Bronchial epithelial cell (primary cell): ENCODE results near the gene DSG1. TPM values are rescaled to one million over a fixed set of nuclear protein-coding genes. Genes with fewer than 3 reads are reported as not detected.

Experiments used
- DNase-seq: peaks from one replicate; pipeline ENCODE4 v3.0.0-alpha.2; 2010; ENCODE audit warnings: low read depth
- FAIRE-seq: peaks from 2 replicates; lab custom pipeline; 2011; peaks lifted over from hg19 to GRCh38; lab: Jason Lieb, UNC
- H3K27me3 ChIP-seq: 2 replicates; pipeline ENCODE4 v1.5.1; 2011; ENCODE audit warnings: low read length; ENCODE audit not compliant: control insufficient read depth, insufficient read depth
- H3K36me3 ChIP-seq: 2 replicates; pipeline ENCODE4 v1.5.1; 2011; ENCODE audit warnings: low read length; ENCODE audit not compliant: control insufficient read depth, insufficient read depth
- H3K4me3 ChIP-seq: 2 replicates; pipeline ENCODE4 v1.5.1; 2011; ENCODE audit warnings: mild to moderate bottlenecking, low read depth, low read length, control low read depth
- CTCF ChIP-seq: IDR thresholded peaks from 2 replicates; pipeline ENCODE4 v1.5.1; 2011; ENCODE audit warnings: mild to moderate bottlenecking, moderate library complexity, low read length, control low read depth, inconsistent platforms; ENCODE audit not compliant: insufficient read depth, severe bottlenecking
- total RNA-seq: library from RNA; depleted of rRNA; stranded (reverse); fragments of >200 nt; gene quantifications from 2 replicates; pipeline ENCODE4 v1.2.1, GENCODE V29; 2014

DSG1 gene
- total RNA-seq, 1 donor from 2014 or later, result under 0.01 TPM

- DNase-seq, result no peak
- TF ChIP-seq CTCF, result no peak
- no peaks in the 10 kb centered on the region for H3K27me3 ChIP-seq
- FAIRE-seq, result no peak
- no peaks in the 10 kb centered on the region for H3K36me3 ChIP-seq
- no peak within 1 kb of the TSS for H3K4me3 ChIP-seq
Measured at GRCh38 chr18:31376477-31376876, 58.5 kb downstream of the DSG1 start, which contains the start of gene DSG4. Gene DSG4 (plus strand): TSS chr18:31376777. CDS start chr18:31376912, 135 bp downstream.

DNA sequence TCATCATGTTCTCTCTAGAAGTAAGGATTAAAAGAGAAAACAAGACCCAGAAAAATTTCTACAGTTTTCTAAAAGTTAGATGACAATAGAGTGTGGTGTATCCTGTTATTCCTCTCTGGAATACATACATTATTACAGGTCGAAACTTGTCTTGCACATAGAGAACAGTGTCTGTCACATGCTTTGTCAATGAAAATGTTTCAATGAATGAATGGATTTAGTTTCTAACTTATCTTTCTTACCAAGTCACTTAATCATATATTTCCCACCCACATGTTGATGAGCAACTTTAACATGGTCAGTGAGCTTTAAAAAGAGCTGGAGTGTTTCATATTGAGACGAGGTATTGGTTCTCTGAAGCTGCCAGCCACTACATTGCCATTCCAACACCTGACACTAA lies 63.0 kb downstream of the DSG1 start:
- Histone ChIP-seq H3K36me3 (no peaks in the 10 kb centered on the region), H3K4me3 (no peak overlapping the region), H3K27me3 (no peaks in the 10 kb centered on the region)
- FAIRE-seq, result no peak
- TF ChIP-seq CTCF, result no peak
- peak; percentile 87 for DNase-seq

GRCh38 chr18:31382107-31382506 lies 64.1 kb downstream of the DSG1 start:
- FAIRE-seq (no peak), DNase-seq (no peak)
- Histone ChIP-seq H3K36me3 (no peaks in the 10 kb centered on the region), H3K27me3 (no peaks in the 10 kb centered on the region), H3K4me3 (no peak overlapping the region)
- no peak for TF ChIP-seq CTCF

- Histone ChIP-seq H3K4me3 (no peak overlapping the region), H3K36me3 (no peaks in the 10 kb centered on the region), H3K27me3 (no peaks in the 10 kb centered on the region)
- TF ChIP-seq CTCF, result no peak
- peak; percentile 40 for FAIRE-seq
- DNase-seq, result no peak
Measured at GRCh38 chr18:31386741-31387140, 68.8 kb downstream of the DSG1 start.

- TF ChIP-seq CTCF, result no peak
- no peak for DNase-seq
- H3K36me3 ChIP-seq, result no peaks in the 10 kb centered on the region
- H3K4me3 ChIP-seq, result no peak overlapping the region
- no peaks in the 10 kb centered on the region for H3K27me3 ChIP-seq
- no peak for FAIRE-seq
Measured at GRCh38 chr18:31393286-31393685, 75.3 kb downstream of the DSG1 start.
